Embryonic facial prominence (tissue), 1 donor: ENCODE measurements around the gene GLRX3.
A peak's percentile ranks its signal among the peaks of the same experiment; 100 is the strongest.

Source experiments
- DNase-seq: peaks from one replicate; pipeline ENCODE4 v3.0.0-alpha.2; 2016; ENCODE audit errors: extremely low spot score

The GLRX3 gene

GRCh38 chr10:130137659-130138478 is 1.7 kb downstream of the GLRX3 start:
- DNase-seq, result no peak

- DNase-seq, result no peak
Measured at GRCh38 chr10:130138479-130138866, 2.3 kb downstream of the GLRX3 start.

DNA sequence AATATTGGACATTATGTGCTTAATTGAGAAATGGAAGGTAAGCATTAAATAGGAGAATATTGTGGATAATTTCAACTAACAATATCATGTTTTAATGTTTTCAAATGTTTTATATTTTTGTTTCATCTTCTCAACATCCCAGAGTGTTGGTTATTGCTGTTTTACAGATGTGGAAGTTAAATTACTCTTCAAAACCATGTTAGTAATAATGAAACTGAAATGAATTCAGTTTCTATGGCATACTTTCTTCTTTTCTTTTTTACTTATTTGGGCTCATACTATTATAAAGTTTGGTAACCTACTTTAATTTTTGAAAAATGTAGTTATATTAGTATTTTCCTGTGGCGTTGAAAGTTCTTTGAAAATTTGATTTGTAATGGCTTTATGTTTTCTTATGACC is 4.2 kb downstream of the GLRX3 start:
- DNase-seq, result no peak

- DNase-seq, result no peak
Measured at GRCh38 chr10:130141038-130141437, 4.8 kb downstream of the GLRX3 start.

GRCh38 chr10:130141460-130141859 is 5.3 kb downstream of the GLRX3 start:
- DNase-seq, result no peak

- no peak for DNase-seq
Measured at GRCh38 chr10:130141878-130142277, 5.7 kb downstream of the GLRX3 start.

DNA sequence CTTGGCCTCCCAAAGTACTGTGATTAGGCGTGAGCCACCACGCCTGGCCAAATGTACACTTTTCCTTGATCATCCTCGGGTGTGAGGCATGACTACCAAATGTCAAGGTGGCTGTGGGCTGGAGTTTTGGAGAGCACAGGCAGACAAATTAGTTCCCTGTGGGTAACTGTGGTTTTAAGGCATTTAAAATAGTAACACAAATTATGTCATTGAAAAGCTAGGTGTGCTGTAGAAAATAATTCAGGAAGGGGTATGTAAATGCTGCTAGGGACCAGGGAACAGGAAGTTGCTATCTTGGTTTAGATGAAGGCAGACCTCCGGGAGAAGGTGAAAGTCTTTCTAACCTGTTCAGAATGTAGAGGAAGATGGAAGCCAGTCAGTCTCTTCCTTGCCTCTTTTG is 9.9 kb downstream of the GLRX3 start:
- no peak for DNase-seq

GRCh38 chr10:130159192-130159794 is 23.1 kb downstream of the GLRX3 start:
- no peak for DNase-seq

- no peak for DNase-seq
Measured at GRCh38 chr10:130160775-130161174, 24.6 kb downstream of the GLRX3 start.

DNA sequence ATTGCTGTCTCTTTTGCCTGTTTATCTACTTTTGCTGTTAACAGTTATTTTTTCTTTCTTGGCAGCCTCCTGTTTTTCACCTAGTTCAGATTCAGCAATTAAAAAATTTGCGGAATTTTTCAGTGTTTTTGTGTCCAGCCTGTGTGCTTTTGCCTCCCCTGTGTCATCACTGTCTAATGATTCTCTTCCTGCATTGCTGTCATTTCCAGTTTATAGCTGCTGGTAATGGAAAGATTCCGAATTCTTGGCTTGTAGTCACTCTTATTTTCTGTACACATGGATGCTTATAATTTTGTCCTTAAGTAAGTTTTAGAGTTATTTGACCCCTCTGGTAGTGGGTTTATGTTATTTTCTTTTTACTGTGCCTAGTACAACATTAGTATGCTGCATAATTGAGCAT is 25.1 kb downstream of the GLRX3 start:
- DNase-seq, result no peak

DNA sequence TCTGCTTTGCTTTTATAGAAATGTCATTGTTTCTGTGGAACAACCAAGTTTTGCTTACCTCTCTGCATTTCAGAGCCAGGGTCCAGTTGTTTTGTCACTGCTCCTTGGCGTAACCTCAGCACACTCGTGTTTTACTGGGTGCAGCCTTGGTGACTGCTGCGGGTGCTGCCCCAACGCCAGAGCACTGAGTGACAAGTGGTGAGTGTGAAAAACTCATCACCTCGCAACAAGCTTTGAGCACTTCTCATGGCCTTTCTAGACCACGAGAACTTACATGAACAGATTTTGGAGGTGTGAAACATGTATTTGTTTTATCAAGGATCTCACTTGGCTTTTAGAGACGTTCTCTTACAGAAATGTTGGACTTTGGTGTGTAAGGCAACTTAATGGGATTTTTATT is 31.0 kb downstream of the GLRX3 start:
- DNase-seq, result no peak

DNA sequence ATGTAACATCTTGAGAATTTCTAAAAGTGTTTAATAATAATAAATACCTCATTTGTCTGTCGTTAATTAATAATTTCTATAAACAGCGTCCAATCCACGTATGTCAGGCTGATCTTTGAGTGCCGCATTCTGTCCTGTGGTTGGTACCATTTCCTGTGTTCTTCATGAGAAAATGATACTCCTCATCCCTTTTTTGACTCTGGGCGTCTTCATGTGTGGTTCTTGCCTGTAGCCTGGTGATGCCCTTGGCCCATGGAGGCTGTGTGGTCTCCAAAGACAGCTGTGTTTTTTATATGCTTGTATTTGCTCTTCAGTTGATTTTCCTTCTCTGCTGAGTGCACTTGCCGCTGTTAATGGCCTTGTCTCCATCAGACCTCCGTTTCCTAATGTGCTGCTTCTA is 31.5 kb downstream of the GLRX3 start:
- DNase-seq, result no peak

- DNase-seq, result no peak
Measured at GRCh38 chr10:130169136-130169859, 33.1 kb downstream of the GLRX3 start.

GRCh38 chr10:130171196-130171595 is 35.0 kb downstream of the GLRX3 start:
- no peak for DNase-seq

GRCh38 chr10:130174328-130174727 is 38.1 kb downstream of the GLRX3 start:
- no peak for DNase-seq

DNA sequence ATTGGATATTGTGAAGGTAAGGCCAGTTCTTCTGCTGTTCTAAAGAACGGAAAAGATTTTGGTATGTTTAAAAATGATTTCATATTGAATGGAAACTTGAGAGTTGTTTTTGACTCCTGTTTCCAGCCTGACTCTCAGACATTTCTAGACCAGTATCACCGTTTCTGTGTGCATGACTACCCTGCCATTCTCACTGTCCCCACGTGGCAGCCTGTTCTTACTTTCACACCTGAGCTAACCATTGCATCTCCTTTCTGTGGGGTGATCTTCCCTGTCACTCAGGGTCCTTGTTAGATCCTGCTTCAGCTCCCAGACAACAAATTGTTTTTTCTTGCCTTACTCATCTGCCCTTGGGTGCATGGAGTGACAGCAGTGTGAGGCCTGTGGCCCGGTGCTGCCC is 38.9 kb downstream of the GLRX3 start:
- no peak for DNase-seq

GRCh38 chr10:130177250-130177649 is 41.1 kb downstream of the GLRX3 start:
- no peak for DNase-seq

DNA sequence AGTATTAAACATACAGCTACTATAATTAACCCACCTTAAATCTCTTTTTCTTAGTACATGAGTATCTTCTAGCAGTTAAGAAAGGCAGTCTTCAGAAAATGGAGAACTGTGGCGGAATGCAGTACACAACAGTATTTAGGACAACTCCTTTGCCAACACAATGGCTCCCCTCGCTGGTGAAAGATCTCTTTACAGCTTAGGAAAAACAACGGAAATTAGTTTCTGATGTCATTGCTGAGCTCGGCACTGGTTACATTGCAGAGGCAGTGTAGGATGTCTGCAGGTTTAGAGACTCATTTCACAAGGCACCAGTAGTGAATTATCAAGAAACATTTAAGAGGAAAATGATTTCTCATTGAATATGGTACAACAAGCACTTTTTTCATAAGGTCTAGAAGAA is 43.4 kb downstream of the GLRX3 start:
- peak; percentile 72 for DNase-seq

GRCh38 chr10:130180416-130180815 is 44.2 kb downstream of the GLRX3 start:
- DNase-seq, result no peak

- no peak for DNase-seq
Measured at GRCh38 chr10:130181858-130182257, 45.7 kb downstream of the GLRX3 start.

GRCh38 chr10:130185591-130185990 is 49.4 kb downstream of the GLRX3 start:
- DNase-seq, result no peak

- no peak for DNase-seq
Measured at GRCh38 chr10:130188195-130189175, 52.3 kb downstream of the GLRX3 start.
